NCI-H2196 treated with DMSO at 0.1 percent for 48 hours (cell line): Measurements from ENCODE around the gene GAA.

Experiments used
- DNase-seq: peaks from one replicate; lab custom pipeline; 2025; ENCODE audit not compliant: unreplicated experiment; lab: John Stamatoyannopoulos, UW

Gene GAA

DNA sequence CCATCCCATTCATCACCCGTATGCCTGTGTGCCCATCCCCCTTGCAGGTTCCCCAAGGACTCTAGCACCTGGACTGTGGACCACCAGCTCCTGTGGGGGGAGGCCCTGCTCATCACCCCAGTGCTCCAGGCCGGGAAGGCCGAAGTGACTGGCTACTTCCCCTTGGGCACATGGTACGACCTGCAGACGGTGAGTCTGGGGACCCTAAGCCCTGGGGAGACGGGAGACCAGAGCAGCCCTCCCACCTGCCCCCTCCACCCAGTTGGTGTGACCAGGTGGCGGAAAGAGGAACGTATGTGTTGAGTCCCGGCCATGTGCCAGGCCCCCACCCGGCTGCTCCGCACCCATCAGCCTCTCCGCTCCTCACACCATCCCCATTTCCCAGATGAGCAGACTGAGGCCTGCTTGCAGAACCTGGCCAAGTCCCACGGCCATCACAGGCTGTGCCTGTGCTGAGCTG, 15.6 kb downstream of the GAA start:
- no peak for DNase-seq

- DNase-seq: no peak
These were observed 16.4 kb downstream of the GAA start for GRCh38 chr17:80117491-80118401.

GRCh38 chr17:80118601-80119270, 17.4 kb downstream of the GAA start:
- DNase-seq: no peak

DNA sequence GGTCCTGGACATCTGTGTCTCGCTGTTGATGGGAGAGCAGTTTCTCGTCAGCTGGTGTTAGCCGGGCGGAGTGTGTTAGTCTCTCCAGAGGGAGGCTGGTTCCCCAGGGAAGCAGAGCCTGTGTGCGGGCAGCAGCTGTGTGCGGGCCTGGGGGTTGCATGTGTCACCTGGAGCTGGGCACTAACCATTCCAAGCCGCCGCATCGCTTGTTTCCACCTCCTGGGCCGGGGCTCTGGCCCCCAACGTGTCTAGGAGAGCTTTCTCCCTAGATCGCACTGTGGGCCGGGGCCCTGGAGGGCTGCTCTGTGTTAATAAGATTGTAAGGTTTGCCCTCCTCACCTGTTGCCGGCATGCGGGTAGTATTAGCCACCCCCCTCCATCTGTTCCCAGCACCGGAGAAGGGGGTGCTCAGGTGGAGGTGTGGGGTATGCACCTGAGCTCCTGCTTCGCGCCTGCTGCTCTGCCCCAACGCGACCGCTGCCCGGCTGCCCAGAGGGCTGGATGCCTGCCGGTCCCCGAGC, 17.9 kb downstream of the GAA start:
- DNase-seq: no peak

- no peak for DNase-seq
These were observed 18.5 kb downstream of the GAA start for GRCh38 chr17:80119839-80120238.

DNA sequence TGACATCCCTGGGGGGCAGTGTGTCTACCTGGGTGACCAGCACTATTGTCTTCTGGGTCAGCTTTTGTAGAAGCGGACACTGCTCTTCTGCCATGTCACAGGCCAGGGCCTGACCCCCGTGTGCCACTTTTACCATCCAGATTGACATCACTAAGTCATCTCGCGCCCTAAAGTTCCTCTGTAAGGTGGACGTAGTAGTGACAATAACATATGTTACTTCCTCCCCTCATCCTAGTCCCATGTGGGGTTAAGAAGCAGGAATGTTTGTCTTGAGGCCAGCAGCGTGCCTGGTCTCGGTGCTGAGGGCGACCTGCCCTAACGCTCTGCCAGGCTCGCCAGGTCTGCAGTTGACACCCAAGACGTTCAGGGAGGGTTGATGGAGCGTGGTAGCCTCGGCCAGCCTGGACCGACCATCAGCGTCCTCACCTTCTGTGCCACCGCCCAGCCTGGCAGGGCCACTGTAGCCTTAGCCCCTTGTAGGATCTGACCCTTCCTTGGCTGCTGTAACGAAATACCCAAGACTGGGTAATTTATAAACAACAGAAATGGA, 20.7 kb downstream of the GAA start:
- no peak for DNase-seq

DNA sequence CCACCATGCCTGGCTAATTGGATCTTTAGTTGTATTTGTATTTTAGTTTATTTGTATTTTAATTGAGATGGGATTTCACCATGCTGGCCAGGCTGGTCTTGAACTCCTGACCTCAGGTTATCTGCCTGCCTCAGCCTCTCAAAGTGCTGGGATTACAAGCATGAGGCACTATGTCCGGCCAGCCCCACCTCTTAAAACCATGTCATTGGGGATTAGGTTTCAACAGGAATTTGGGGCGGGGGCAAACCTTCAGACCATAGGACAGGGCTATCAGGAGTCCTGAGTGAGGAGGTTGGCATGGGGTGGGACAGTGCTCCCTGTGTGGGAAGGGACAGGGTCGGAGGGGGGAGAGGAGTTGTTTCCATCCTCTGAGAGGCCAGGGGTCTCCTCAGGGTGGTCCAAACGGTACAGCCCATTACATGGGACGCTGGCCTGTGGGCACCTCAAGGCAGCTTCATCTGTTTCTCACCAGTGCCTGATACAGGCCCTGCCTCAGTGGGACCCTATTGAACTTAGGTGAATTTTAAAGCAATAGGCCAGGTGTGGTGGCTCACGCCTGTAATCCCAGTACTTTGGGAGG, 21.6 kb downstream of the GAA start:
- DNase-seq: no peak

GRCh38 chr17:80123791-80124190, 22.4 kb downstream of the GAA start:
- DNase-seq: no peak

DNA sequence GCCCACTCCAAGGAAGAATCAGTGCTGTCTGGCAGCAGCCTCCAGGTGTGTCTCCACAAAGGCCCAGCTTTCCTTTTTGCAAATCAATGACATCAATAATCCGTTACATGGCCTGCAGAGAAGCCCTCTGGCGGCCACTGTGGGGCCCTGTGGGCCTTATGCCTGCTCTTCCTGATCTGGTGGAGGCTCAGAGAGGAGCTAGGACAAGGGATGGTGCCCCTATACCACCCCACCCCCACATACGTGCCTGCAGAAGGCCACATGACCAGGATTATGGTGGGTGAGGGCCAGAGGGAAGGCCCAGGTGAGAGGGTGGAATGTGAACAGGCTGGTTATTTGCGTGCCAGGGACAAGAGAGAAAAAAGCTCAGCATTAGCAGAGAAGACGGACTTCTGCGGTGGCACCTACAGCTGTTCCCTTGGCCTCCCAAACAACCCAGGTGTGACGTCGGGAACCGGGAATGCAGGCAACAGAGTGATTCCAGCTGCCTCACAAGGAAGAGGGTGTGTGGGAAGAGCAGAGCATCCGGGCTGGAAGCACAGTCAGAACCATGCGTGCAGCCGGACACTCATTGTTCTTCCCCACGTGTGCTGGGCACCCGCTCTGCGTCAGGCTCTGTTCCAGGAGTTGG, 23.1 kb downstream of the GAA start:
- DNase-seq: no peak

GRCh38 chr17:80125656-80126448, 24.5 kb downstream of the GAA start:
- DNase-seq: no peak

- DNase-seq: no peak
These were observed 25.0 kb downstream of the GAA start for GRCh38 chr17:80126449-80126715.

GRCh38 chr17:80129006-80129565, 27.7 kb downstream of the GAA start:
- DNase-seq: no peak

DNA sequence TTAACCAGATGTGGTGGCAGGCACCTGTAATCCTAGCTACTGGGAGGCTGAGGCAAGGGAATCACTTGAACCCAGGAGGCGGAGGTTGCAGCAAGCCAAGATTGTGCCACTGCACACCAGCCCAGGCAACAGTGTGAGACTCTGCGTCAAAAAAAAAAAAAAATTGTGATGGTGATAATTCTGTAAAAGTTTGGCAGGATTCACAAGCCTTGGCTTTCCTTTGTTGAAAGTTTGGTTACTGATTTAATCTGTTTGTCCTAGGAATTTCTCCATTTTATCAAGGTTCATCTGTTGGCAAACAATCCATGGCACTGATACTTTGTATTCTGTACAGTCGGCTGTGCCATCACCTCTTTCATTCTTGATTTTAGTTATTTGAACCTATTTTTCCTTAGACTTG, 29.6 kb downstream of the GAA start:
- no peak for DNase-seq

DNA sequence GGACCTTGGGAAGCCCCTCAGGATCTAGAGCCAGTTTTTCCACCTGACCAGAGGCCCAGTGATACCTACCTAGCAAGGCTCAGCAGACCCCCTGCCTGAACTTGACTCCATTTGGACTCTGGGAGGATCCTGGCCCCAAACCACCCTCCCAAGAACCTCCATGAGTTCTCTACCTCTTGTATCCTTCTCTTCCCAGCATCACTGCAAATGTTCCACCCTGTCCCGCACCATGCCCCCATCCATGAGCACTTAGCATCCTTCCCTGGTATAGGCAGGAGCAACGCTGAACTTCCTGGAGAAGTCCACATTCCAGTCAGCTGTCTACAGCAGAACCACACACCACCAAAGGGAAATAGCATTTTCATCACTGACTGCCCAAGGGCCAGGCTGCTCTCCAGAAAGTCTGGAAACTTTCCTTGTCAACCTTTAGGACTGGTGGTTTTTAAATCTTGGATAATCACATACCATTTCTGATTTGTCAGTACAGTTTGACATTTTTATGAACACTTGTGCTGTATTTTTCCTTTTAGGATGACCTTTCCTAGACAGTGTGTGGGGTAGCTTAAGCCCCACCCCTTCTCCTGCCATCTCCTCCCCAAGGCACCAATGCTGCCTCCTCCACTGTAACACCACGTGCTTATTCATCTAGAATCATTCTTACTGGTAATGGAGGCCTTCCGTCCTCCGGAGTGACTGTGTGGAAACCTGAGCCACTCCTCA, 31.7 kb downstream of the GAA start:
- no peak for DNase-seq

GRCh38 chr17:80133626-80133970, 32.2 kb downstream of the GAA start:
- no peak for DNase-seq

DNA sequence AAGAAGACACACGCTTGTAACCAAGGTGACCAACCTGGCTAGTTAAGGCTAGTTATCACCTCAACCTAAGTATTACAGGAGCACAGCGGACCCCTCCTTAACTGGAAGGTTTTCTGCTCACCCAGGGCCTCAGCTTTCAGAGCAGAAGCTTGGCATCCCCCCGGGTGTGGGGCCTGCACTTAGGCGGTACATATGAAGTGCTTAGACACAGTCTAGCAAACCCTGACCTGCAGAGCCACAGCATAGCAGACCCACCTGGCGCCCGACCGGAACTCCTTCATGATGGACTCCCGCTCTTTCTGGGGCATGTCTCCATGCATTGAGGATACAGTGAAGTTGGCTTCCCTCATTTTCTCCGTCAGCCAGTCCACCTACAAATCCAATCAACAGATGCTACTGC, 35.8 kb downstream of the GAA start:
- DNase-seq: no peak

DNA sequence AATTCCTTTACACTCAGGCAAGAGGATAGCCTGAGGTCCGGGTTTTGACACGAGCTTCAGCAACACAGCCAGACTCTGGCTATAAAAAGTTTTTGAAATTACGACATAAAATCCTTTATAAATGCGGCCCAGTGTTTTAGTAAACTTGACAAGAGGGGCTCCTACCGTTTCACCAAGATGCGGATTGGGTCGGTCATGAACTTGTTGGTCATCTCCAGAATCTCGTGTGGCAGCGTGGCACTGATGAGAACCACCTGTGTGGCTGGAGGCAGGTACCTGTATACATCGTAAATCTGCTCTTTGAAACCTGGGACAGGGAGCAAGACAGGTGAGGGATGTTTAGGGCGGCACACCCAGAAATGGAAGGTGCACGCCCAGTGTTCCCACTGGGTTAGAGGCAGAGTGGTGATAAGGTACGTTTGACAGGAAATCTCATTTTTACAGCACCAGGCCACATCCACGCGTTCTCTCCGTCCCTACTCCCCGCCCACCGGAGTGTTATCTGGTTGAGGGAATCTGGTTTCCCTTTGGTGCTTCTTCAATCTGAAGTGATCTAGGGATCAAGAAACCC, 37.6 kb downstream of the GAA start:
- no peak for DNase-seq

DNA sequence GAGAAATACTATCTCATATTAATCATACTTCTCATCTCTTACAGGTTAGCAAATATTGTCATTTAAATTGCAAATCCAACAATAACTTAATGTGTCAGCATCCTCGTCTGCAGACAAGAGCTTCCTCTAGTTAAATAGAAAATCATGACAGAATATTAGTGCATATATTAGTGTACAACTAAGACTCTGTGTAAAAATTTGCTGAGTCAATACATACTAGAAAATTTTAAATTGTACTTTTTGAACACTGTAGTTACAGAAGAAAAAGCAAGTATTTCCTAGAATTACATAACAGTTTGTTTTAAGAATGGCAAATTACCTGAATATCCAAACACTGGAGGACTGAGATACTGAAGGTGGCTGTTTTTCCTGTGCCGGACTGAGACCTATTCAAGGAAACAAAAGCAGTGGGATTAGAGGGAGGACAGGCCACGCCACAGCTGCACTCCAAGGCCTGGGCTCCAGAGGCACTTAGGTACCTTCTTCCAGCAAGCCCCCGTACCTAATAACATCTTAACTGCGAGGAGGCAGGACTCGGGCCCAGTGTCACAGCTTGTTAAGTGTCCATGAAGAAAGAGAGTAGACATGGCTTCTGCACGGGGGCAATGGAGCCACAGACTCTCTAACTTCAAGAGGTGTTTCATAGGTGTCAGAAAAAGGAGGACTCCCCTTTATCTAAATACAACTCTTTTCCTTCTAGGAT, 40.2 kb downstream of the GAA start:
- no peak for DNase-seq

DNA sequence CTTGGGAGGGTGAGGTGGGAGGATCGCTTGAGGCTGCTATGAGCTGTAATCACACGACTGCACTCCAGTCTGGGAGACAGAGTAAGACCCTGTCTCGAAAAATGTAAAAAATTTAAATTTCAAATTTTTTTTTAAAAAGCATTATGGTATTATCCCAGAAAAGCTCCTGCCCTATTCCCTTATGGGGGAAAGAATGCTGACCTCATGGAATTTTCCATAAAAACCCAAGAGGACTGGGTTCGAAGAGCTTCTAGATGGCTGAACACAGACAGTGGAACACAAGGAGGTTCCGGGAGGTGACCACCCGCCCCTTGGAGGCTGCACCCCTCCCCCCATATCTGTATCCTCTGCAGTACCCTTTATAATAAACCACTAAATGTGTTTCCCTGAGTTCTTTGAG, 41.5 kb downstream of the GAA start:
- no peak for DNase-seq
